NCI-H1417 (cell line): ENCODE results near the gene RPUSD2.

Experiments
- DNase-seq, 3 experiments: peaks; one replicate each; lab custom pipeline; 2025; lab: John Stamatoyannopoulos, UW

RPUSD2 gene

GRCh38 chr15:40569129-40569953 is at the start of gene RPUSD2:
Gene RPUSD2, plus strand, starts transcription at chr15:40569299. Its CDS starts 39 bp downstream, at chr15:40569338.
- DNase-seq: peak; percentile 78 to 89 (median 79)

- DNase-seq: no peak
These were observed 45.5 kb upstream of the RPUSD2 start for GRCh38 chr15:40523611-40524010.

- no peak for DNase-seq
These were observed 43.2 kb upstream of the RPUSD2 start for GRCh38 chr15:40525855-40526254.

GRCh38 chr15:40528801-40529200 is 40.3 kb upstream of the RPUSD2 start:
- no peak for DNase-seq

GRCh38 chr15:40533763-40534364 is 35.2 kb upstream of the RPUSD2 start:
- DNase-seq: no peak

- DNase-seq: no peak
These were observed 34.7 kb upstream of the RPUSD2 start for GRCh38 chr15:40534371-40534770.

GRCh38 chr15:40536501-40536900 is 32.6 kb upstream of the RPUSD2 start:
- no peak for DNase-seq

GRCh38 chr15:40538976-40539375 is 30.1 kb upstream of the RPUSD2 start:
- no peak for DNase-seq

GRCh38 chr15:40543082-40543481 is 26.0 kb upstream of the RPUSD2 start:
- DNase-seq: no peak

- no peak for DNase-seq
These were observed 25.3 kb upstream of the RPUSD2 start for GRCh38 chr15:40543631-40544294.

GRCh38 chr15:40545457-40545856 is 23.6 kb upstream of the RPUSD2 start:
- DNase-seq: no peak

GRCh38 chr15:40548610-40549009 is 20.5 kb upstream of the RPUSD2 start:
- no peak for DNase-seq

- no peak for DNase-seq
These were observed 19.2 kb upstream of the RPUSD2 start for GRCh38 chr15:40549894-40550293.

GRCh38 chr15:40550341-40551037 is 18.6 kb upstream of the RPUSD2 start:
- DNase-seq: no peak

- DNase-seq: peak in 1 of 3 experiments; percentile 87
These were observed 15.0 kb upstream of the RPUSD2 start for GRCh38 chr15:40554161-40554525.

GRCh38 chr15:40555876-40556275 is 13.2 kb upstream of the RPUSD2 start:
- no peak for DNase-seq

- no peak for DNase-seq
These were observed 10.0 kb upstream of the RPUSD2 start for GRCh38 chr15:40558952-40559742.

- no peak for DNase-seq
These were observed 6.4 kb upstream of the RPUSD2 start for GRCh38 chr15:40562691-40563090.

GRCh38 chr15:40563426-40563825 is 5.7 kb upstream of the RPUSD2 start:
- DNase-seq: no peak

GRCh38 chr15:40564591-40565332 is 4.3 kb upstream of the RPUSD2 start, which contains the start of gene CCDC32:
Gene CCDC32, minus strand, starts transcription at chr15:40565042. Its CDS starts 2,027 bp downstream, at chr15:40563015.
- DNase-seq: peak; percentile 92 to 97 (median 95)
